ENCODE measurements around the gene PC.

The PC gene

GRCh38 chr11:66936311-66936711, 21.9 kb downstream of the PC start:
- no peak for TF ChIP-seq SPI1 (IDR thresholded peaks at IDR 0.05; ENCODE audit: low read depth, low read length)
- no peak for TF ChIP-seq POU2F2 (IDR thresholded peaks at IDR 0.05; ENCODE audit: low read depth, low read length)
- TF ChIP-seq POLR2AphosphoS5 (IDR thresholded peaks at IDR 0.05; ENCODE audit: low read depth, low read length): no peak
- no peak for TF ChIP-seq TAF1 (IDR thresholded peaks at IDR 0.05; ENCODE audit: low read depth, low read length)
- TF ChIP-seq PAX5 (IDR thresholded peaks at IDR 0.05; ENCODE audit: insufficient read depth, low read length, severe bottlenecking): no peak
- no peak for TF ChIP-seq POLR2A (IDR thresholded peaks at IDR 0.05; ENCODE audit: low read depth, low read length)
- no peak for DNase-seq (ENCODE audit: insufficient read length, low spot score)
- no peak for FAIRE-seq

DNA sequence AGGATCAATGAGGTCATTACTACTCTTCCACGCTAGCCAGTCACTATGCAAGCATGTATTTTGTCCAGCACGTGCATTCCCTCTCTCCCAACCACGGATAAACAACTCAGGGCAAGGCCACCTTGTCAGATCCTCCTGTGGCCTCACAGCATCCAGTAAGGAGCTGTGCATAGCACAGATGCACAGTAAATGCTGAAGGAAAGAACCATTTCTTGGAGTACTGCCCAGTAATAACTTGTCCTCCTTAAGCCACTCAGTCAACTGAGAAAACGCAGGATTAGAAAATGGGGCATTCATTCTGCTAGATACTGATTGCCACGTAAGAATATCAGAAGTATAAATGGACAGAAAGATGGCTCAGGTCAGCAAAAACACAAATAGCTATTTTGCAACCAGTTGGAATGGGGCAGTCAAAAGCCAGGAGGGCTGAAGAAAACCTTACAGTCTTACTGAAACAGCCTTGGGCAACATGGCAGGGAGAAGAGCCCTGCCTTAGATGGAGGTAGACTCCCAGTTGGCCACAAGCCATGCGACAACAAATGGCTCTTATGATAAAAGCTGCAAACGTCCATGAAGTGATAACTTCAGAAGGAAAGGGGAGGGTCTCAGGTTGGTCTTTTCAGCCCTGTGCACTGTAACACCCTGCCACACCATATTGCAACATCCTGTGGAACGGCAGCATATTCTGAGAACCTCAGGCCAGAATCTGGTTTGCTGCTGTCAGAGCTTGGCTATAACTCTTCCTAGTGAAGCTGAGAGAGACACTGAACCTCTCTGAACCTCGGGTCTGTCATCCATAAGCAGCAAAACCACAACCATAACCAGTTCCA, 23.0 kb downstream of the PC start:
- FAIRE-seq (no peak), DNase-seq (ENCODE audit: insufficient read length, low spot score) (no peak)
- TF ChIP-seq POU2F2 (IDR thresholded peaks at IDR 0.05; ENCODE audit: low read depth, low read length) (no peak), POLR2A (IDR thresholded peaks at IDR 0.05; ENCODE audit: low read depth, low read length) (no peak), TAF1 (IDR thresholded peaks at IDR 0.05; ENCODE audit: low read depth, low read length) (no peak), POLR2AphosphoS5 (IDR thresholded peaks at IDR 0.05; ENCODE audit: low read depth, low read length) (no peak), PAX5 (IDR thresholded peaks at IDR 0.05; ENCODE audit: insufficient read depth, low read length, severe bottlenecking) (no peak), SPI1 (IDR thresholded peaks at IDR 0.05; ENCODE audit: low read depth, low read length) (no peak)

DNA sequence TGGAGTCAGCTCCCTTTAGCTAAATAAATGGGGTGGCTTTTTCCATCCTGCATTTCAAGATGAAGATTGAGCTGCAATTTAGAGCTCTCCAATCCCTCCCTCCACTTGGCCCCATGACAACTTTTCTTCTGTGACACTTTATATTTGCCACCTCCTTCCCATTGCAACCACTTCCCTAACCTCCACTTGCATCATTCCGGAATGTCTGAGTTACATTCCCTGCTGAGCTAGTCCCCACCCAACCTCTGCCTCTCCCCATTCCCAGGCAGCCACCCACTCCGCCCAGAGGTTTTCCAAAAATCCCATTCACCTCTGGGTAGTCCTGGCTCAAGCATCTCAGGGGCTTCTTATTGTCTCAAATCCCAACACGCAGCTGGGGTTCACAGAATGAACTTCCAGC, 24.7 kb downstream of the PC start:
- no peak for FAIRE-seq
- no peak for DNase-seq (ENCODE audit: insufficient read length, low spot score)
- no peak for TF ChIP-seq POLR2A (IDR thresholded peaks at IDR 0.05; ENCODE audit: low read depth, low read length)
- no peak for TF ChIP-seq POLR2AphosphoS5 (IDR thresholded peaks at IDR 0.05; ENCODE audit: low read depth, low read length)
- TF ChIP-seq SPI1 (IDR thresholded peaks at IDR 0.05; ENCODE audit: low read depth, low read length): no peak
- no peak for TF ChIP-seq TAF1 (IDR thresholded peaks at IDR 0.05; ENCODE audit: low read depth, low read length)
- TF ChIP-seq POU2F2 (IDR thresholded peaks at IDR 0.05; ENCODE audit: low read depth, low read length): no peak
- TF ChIP-seq PAX5 (IDR thresholded peaks at IDR 0.05; ENCODE audit: insufficient read depth, low read length, severe bottlenecking): no peak

DNA sequence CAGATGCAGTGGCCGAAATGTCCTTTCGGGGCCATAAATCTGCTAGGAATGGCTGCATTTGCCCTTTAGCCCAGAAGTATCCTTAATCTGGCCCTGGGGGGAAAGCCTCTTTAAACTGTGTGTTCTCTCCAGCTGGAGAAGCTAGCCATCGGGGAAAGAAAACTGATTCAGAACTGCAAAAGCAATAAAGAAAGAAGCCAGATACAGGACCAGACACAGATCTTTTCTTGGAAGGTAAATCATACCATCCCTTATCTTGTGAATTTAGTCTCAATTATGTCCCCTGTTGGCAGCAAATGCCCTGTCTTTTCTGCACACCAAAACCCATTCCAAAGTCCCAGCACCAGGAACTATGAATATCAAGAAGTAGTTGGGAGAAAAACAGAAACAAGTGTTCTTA, 25.6 kb downstream of the PC start:
- FAIRE-seq: no peak
- no peak for TF ChIP-seq SPI1 (IDR thresholded peaks at IDR 0.05; ENCODE audit: low read depth, low read length)

GRCh38 chr11:66929753-66930152, 28.4 kb downstream of the PC start:
- DNase-seq (ENCODE audit: insufficient read length, low spot score) (no peak), FAIRE-seq (no peak)
- TF ChIP-seq POU2F2 (IDR thresholded peaks at IDR 0.05; ENCODE audit: low read depth, low read length) (no peak), POLR2AphosphoS5 (IDR thresholded peaks at IDR 0.05; ENCODE audit: low read depth, low read length) (no peak), PAX5 (IDR thresholded peaks at IDR 0.05; ENCODE audit: insufficient read depth, low read length, severe bottlenecking) (no peak), SPI1 (IDR thresholded peaks at IDR 0.05; ENCODE audit: low read depth, low read length) (no peak), POLR2A (IDR thresholded peaks at IDR 0.05; ENCODE audit: low read depth, low read length) (no peak), TAF1 (IDR thresholded peaks at IDR 0.05; ENCODE audit: low read depth, low read length) (no peak)

More for the DNA sequence above, 25.6 kb downstream of the PC start:
- DNase-seq (ENCODE audit: insufficient read length, low spot score): no peak

GRCh38 chr11:66924272-66924671, 33.9 kb downstream of the PC start:
- FAIRE-seq (no peak), DNase-seq (ENCODE audit: insufficient read length, low spot score) (no peak)
- TF ChIP-seq POLR2AphosphoS5 (IDR thresholded peaks at IDR 0.05; ENCODE audit: low read depth, low read length): no peak

GRCh38 chr11:66922551-66922950, 35.6 kb downstream of the PC start:
- no peak for DNase-seq (ENCODE audit: insufficient read length, low spot score)
- no peak for FAIRE-seq
- TF ChIP-seq TAF1 (IDR thresholded peaks at IDR 0.05; ENCODE audit: low read depth, low read length) (no peak), POLR2A (IDR thresholded peaks at IDR 0.05; ENCODE audit: low read depth, low read length) (no peak), PAX5 (IDR thresholded peaks at IDR 0.05; ENCODE audit: insufficient read depth, low read length, severe bottlenecking) (no peak), POU2F2 (IDR thresholded peaks at IDR 0.05; ENCODE audit: low read depth, low read length) (no peak), SPI1 (IDR thresholded peaks at IDR 0.05; ENCODE audit: low read depth, low read length) (peak; percentile 30; the same call in 1 of the 2 replicates), POLR2AphosphoS5 (IDR thresholded peaks at IDR 0.05; ENCODE audit: low read depth, low read length) (no peak)

GRCh38 chr11:66920978-66921784, 37.0 kb downstream of the PC start:
- TF ChIP-seq POLR2A (IDR thresholded peaks at IDR 0.05; ENCODE audit: low read depth, low read length): no peak
- TF ChIP-seq POU2F2 (IDR thresholded peaks at IDR 0.05; ENCODE audit: low read depth, low read length): no peak
- no peak for DNase-seq (ENCODE audit: insufficient read length, low spot score)
- no peak for FAIRE-seq

GRCh38 chr11:66919923-66920322, 38.3 kb downstream of the PC start:
- TF ChIP-seq POU2F2 (IDR thresholded peaks at IDR 0.05; ENCODE audit: low read depth, low read length) (no peak), PAX5 (IDR thresholded peaks at IDR 0.05; ENCODE audit: insufficient read depth, low read length, severe bottlenecking) (no peak), POLR2AphosphoS5 (IDR thresholded peaks at IDR 0.05; ENCODE audit: low read depth, low read length) (no peak), TAF1 (IDR thresholded peaks at IDR 0.05; ENCODE audit: low read depth, low read length) (no peak), POLR2A (IDR thresholded peaks at IDR 0.05; ENCODE audit: low read depth, low read length) (no peak), SPI1 (IDR thresholded peaks at IDR 0.05; ENCODE audit: low read depth, low read length) (no peak)

DNA sequence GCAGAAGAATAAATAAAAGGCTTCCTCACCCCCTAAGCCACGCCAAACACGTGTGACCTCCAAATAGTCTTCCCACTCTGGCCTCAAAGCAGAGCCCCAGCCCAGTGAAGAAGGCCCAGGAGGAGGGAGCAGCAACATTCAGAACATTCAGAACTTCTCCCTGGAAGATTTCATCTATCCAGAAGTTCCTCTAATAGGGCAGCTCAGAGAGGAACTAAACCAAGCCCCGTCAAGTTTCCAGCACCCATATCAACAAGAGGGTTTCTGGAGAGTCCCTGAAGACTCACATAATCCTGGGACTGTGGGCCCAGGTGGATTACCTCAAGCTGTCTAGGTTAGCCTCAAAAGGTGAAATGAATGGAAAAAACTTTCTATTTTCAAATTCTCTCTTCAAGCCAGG, 39.4 kb downstream of the PC start:
- DNase-seq (ENCODE audit: insufficient read length, low spot score) (no peak), FAIRE-seq (no peak)
- TF ChIP-seq TAF1 (IDR thresholded peaks at IDR 0.05; ENCODE audit: low read depth, low read length) (no peak), POU2F2 (IDR thresholded peaks at IDR 0.05; ENCODE audit: low read depth, low read length) (no peak), SPI1 (IDR thresholded peaks at IDR 0.05; ENCODE audit: low read depth, low read length) (no peak), POLR2AphosphoS5 (IDR thresholded peaks at IDR 0.05; ENCODE audit: low read depth, low read length) (no peak), POLR2A (IDR thresholded peaks at IDR 0.05; ENCODE audit: low read depth, low read length) (no peak), PAX5 (IDR thresholded peaks at IDR 0.05; ENCODE audit: insufficient read depth, low read length, severe bottlenecking) (no peak)

More at GRCh38 chr11:66919923-66920322, 38.3 kb downstream of the PC start:
- FAIRE-seq (no peak), DNase-seq (ENCODE audit: insufficient read length, low spot score) (no peak)

All from GM12891 (cell line).